MV-4-11 (cell line): ENCODE data around the gene ZNF580.

Experiments used
- DNase-seq: peaks from one replicate; lab custom pipeline; 2025; lab: John Stamatoyannopoulos, UW

ZNF580 gene

DNA sequence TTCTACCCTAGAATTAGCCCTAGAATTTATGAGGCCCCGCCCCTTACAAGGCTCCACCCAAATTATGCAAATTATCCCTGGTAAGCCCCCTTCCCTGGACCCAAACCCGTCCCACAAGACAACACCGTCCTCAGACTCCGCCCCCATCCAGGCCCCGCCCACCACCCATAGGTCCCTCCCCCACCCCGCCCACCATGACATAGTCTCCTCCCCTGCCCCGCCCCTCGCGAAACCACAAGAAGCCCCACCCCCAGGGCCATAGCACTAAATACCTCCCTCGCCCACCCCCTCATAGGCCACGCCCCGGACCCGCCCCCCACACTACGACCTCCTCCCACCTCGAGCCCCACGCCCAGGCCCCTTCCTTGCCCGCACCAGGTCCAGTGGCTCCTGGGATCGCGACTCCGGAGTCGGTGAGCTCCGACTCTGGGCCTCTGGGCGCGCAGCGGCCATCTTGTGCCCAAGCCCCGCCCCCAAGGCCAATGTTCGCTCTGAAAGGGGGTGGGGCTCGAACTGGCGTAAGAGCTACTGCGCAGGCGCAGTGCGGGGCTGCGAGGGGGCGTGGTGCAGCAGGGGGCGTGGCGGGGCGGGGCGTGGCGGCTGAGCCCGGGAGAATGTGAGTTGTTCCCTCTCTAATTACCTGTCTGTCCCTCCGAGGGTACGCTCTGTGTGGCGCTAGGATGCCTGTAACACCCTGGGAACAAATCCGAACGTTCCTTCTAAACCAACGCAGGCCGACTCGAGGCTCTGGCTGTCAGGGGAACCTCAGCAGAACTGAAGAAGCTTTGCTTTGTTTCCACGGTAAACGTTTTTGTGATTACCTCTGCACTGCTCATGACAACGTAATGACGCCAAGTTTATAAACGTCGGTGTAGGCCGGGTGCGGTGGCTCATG lies 16.4 kb upstream of the ZNF580 start, which contains the start of gene ZNF784:
Gene ZNF784, minus strand, starts transcription at position 458 of the 895 bp plus-strand sequence. Its CDS starts 5 bp downstream, at position 453.
- DNase-seq = peak; percentile 89

DNA sequence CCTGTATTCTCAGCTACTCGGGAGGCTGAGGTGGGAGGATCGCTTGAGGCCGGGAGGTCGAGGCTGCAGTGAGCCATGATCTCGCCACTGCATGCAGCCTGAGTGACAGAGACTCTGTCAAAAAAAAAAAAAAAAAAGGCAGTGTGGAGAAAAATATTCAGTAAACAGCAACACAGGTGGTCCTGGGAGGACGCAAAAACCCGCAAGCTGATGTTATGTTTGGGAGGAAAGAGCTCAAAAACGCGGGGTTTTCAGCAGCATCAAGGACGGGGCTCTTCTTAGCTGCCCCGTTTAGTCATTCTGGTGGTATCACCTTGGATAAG lies 15.8 kb upstream of the ZNF580 start:
- DNase-seq = no peak

DNA sequence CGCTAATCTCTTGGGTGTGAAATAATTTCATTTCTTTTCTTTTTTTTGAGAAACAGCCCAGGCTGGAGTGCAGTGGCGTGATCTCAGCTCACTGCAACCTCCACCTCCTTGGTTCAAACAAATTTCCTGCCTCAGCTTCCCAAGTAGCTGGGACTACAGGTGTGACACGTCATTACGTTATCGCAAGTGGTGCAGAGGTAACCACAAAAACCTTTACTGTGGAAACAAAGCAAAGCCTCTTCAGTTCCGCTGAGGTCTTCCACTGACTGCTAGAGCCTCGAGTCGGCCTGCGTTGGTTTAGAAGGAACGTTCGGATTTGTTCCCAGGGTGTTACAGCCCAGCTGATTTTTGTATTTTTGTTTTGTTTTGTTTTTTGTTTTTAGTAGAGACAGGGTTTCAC lies 14.5 kb upstream of the ZNF580 start:
- no peak for DNase-seq

GRCh38 chr19:55632463-55632834 lies 8.4 kb upstream of the ZNF580 start:
- DNase-seq = peak; percentile 96

GRCh38 chr19:55633861-55634260 lies 6.9 kb upstream of the ZNF580 start:
- DNase-seq = peak; percentile 64

- DNase-seq = no peak
Observed at GRCh38 chr19:55635334-55635717, 5.5 kb upstream of the ZNF580 start.

DNA sequence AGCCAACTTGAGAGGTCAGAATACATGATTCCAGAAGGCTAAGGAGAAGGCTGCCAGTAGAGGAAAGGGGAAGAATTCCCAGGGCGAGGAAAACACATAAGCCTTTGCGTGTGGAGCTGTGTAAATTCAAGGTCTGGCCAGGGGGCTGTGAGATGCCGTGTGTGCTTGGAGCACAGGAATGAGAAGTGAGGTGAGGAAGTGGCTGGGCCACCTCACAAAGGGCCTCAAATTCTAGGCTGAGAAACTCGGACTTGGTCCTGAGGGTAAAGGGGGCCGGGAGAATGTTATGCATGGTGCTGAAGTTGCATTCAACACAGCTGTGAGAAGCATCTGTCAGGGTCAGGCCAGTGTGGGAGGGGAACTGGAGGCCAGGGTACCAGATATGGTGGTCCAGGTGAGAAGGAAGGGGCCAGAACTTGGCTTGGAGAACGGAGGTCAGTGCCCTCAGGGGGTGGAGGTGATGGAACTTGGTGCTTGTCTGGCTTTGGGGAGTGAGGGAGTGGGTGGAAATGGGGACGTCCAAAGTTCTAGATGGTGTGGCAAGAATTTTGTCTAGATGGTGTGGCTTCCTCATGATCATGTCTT lies 4.9 kb upstream of the ZNF580 start:
- no peak for DNase-seq

GRCh38 chr19:55636723-55637122 lies 4.1 kb upstream of the ZNF580 start:
- no peak for DNase-seq

DNA sequence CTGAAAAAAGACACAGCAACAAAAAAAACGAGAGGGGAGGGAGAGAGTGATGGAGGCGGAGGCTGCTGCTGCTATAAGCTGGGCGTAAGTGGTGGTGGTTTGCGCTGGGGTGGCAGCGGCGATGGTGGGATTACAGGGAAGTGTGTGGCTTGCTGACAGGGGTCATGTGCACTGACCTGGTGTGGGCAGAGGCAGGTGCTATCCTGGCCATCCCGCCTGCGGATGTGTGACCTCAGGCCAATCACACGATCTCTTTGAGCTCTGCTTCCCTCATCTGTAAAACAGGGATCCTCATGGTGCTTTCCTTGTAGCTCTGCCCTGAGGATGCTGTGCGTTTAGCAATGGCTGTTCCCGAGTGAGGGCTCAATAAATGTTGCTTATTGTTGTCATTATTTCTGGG lies 3.3 kb upstream of the ZNF580 start:
- DNase-seq = no peak

- DNase-seq = peak; percentile 76
Observed at GRCh38 chr19:55638864-55639359, 1.9 kb upstream of the ZNF580 start.

DNA sequence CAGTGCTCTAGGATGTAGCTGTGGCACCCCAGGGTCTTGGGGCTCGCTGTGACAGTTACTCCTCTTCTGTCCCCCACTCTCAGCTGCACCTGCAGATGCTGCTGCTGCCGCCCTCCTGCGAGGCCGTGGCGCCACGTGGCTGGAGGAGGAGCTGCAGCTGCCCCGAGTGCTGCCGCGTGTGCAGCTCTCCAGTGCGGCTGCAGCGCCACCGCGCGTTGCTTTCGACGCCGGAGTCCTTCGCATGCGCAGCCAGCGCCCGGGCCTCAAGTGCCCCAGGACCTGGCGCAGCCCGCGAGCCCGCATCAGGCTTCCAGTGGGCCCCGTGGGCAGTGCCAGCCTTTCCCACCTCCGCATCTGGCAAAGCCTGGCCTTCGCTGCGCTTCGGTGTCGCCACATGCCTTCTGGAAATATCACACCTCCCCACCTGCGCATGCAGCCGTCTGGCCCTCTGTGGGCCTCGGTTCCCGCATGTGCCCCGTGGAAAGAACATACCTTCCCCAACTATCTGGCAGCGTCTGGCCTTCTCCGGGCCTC lies 692 bp upstream of the ZNF580 start:
- DNase-seq = no peak

DNA sequence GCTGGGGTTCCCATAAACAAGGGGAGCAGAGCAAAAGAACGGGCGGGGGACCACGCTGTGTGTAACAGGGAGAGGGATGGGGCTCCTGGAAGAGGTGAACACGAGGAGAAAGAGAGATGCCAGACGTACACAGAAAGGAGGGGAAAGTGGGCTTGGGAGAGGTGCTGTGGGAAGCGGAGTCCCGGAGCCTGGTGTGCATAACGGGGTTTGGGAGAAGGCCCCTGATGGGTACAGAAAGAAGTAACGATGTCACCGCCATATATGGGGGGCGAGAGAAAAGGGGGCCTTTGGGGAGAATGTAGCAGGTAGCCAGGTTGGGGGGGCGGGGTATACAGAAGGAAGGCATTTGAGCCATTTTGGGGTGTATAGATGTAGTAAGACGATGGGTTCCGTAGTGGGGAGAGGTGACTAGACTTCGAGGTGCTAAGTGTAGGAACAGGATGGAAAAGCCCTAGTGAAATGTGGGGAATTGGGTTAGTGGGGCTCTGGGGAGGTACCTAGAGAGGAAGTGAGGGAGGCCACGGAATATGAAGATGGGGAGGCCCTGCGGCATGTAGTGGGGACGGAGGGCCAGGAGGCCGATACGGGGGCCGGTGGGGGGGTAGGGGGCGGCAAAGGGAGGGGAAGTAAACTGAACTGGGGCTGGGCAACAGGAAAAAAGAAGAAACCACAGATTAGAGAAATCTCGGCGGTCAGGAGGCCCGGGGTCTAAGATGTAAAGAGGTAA lies 787 bp downstream of the ZNF580 start:
- DNase-seq = no peak

DNA sequence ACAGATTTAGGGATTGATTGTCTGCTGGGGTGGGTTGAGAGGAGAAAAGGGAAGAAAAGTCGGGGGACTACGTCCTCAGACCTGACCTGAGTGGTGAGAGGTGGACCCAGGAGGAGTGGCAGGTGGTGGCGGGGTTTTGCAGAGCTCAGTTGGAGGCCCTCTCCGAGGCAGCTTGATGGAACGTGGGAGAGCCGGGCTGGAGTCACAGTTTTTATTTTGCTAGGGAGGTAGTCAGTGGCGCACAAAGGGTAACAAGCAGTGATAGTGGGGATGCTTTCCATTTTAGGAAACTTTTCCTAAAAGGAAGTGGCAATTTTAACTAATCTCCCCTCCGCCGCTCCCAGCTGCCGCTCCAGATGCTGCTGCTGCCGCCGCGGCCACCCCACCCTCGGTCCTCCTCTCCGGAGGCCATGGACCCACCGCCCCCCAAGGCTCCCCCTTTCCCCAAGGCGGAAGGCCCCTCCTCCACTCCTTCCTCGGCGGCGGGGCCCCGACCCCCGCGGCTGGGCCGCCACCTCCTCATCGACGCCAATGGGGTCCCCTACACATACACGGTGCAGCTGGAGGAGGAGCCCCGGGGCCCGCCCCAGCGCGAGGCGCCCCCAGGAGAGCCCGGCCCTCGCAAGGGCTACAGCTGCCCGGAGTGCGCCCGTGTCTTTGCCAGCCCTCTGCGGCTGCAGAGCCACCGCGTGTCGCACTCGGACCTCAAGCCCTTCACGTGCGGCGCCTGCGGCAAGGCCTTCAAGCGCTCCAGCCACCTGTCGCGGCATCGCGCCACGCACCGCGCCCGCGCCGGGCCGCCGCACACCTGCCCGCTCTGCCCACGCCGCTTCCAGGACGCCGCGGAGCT lies 1.6 kb downstream of the ZNF580 start:
- no peak for DNase-seq

- peak; percentile 74 for DNase-seq
Observed at GRCh38 chr19:55643003-55643886, 2.4 kb downstream of the ZNF580 start, which contains the start of gene ZNF581. ZNF581 (plus strand) TSS chr19:55643649; CDS start chr19:55644572, 923 bp downstream.

DNA sequence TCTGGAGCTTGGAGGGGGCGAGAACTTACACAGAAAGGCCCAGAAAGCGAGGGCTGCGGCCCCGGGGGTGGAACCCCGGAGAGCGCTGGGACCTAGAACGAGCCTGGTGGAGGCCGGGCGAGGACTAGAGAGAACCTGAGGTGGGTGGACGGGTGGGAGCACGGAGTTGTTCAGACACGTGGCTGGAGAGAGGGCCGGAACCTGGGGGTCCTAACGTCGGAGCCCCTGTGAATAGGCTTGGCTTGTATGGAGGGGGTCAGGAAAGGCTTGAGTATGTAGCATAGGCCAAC lies 3.0 kb downstream of the ZNF580 start:
- DNase-seq = no peak

DNA sequence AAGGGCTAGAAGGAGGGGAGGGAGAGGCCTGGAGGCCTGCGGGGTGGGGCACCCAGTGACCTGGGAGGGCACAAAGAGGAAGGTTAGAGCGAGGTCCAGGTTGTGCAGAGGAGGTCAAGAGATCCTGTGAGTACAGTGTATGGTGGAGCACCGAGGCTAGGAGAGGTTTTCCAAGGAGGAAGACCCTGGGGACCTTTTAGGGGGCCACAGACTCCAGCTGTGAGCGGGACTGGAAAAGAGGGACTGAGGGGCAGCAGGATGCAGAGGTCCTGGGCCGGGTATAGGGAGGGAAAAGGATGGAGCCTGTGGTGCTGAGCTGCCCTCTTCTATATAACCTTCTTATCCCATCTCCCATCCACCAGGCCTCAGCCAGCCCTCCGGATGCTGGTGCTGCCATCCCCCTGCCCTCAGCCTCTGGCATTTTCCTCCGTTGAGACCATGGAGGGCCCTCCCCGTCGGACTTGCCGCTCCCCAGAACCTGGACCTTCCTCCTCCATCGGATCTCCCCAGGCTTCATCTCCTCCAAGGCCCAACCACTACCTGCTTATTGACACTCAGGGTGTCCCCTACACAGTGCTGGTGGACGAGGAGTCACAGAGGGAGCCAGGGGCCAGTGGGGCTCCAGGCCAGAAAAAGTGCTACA lies 3.5 kb downstream of the ZNF580 start:
- no peak for DNase-seq

DNA sequence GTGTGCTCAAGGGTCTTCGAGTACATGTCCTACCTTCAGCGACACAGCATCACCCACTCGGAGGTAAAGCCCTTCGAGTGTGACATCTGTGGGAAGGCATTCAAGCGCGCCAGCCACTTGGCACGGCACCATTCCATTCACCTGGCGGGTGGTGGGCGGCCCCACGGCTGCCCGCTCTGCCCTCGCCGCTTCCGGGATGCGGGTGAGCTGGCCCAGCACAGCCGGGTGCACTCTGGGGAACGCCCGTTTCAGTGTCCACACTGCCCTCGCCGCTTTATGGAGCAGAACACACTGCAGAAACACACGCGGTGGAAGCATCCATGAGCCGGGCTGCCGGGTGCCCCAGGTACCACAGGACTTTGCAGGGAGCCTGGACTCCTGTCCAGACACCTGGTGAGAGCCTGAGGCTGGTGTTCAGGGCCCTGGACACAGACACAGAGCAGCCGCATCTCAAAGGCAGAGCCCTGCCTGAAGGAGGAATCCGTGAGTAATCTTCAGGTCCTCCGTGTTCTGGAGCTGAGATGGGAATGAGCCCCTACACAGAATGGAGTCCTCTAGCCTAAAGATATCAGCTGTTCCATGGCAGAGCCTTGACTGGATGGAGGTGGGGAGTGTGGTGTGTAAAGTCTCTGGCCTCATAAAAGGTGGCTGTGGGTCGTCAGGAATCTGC lies 4.2 kb downstream of the ZNF580 start:
- no peak for DNase-seq

DNA sequence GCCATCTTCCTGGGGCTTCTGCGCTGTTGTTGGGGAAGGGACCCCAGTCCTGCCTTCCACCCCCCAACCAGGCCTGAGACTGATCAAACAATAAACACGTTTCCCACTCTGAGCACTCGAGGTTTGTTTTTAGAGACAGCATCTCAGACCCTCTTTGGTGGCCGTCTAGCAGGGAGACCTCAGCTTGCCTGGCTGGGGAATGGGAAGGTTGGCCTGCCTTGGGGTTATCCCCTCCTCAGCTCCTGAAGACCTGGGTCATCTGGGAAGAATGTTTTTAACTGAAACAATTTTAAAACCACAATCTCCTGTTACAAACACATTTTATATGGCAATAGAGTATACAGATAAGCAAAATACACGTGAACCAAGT lies 4.7 kb downstream of the ZNF580 start:
- DNase-seq = no peak

GRCh38 chr19:55646889-55647731 lies 6.3 kb downstream of the ZNF580 start:
- DNase-seq = no peak
